CD4-positive, alpha-beta T cell (primary cell): ENCODE data around the gene RBMS3. TPM values are rescaled to one million over a fixed set of nuclear protein-coding genes. Genes with fewer than 3 reads are reported as not detected.

Experiments used
- ATAC-seq: fragments of 200-7000 bp; cut with Tn5 transposase; one replicate; pipeline ENCODE4 v1.10.0; 2022; ENCODE audit warnings: mild to moderate bottlenecking; ENCODE audit not compliant: poor library complexity
- CTCF ChIA-PET: fragments of 350-600 bp; sonication (Branson Sonifier 250); formaldehyde crosslinking; loops from one replicate; lab custom pipeline; 2021; ENCODE audit warnings: antibody characterized with exemption, inconsistent platforms; lab: Charles Lee
- POLR2A ChIA-PET: fragments of 350-600 bp; sonication (Branson Sonifier 250); formaldehyde crosslinking; loops from one replicate; lab custom pipeline; 2021; ENCODE audit warnings: antibody characterized with exemption, inconsistent platforms; lab: Charles Lee
- DNase-seq, 14 experiments: peaks; one replicate each; pipeline ENCODE4 v3.0.0-alpha.2; 2013 to 2020; ENCODE audit warnings: mixed read lengths in 2 of 14
- H3K27ac ChIP-seq, 2 donors: one replicate each; pipeline versions ENCODE4 v1.5.1 to v1.7.0; 2013; ENCODE audit warnings: low read length in 2 of 2, low read depth in 1 of 2, mild to moderate bottlenecking in 1 of 2
- H3K27me3 ChIP-seq, 2 experiments: 1 replicate in 1 of 2; 2 replicates in 1 of 2; pipeline versions ENCODE4 v1.6.1 to v1.7.0; 2013; ENCODE audit warnings: low read length in 2 of 2, control low read depth in 1 of 2, mild to moderate bottlenecking in 1 of 2, moderate library complexity in 1 of 2; ENCODE audit not compliant: insufficient read depth in 2 of 2, control insufficient read depth in 1 of 2
- H3K36me3 ChIP-seq: one replicate; pipeline ENCODE4 v1.6.1; 2013; ENCODE audit warnings: low read length, control low read depth; ENCODE audit not compliant: insufficient read depth
- H3K4me1 ChIP-seq: one replicate; pipeline ENCODE4 v1.6.1; 2013; ENCODE audit warnings: low read length, control low read depth; ENCODE audit not compliant: insufficient read depth
- H3K4me3 ChIP-seq: one replicate; pipeline ENCODE4 v1.5.1; 2013; ENCODE audit warnings: mild to moderate bottlenecking, low read length, moderate library complexity
- H3K9me3 ChIP-seq, 2 experiments: 1 replicate in 1 of 2; 2 replicates in 1 of 2; pipeline versions ENCODE4 v1.6.1 to v1.7.0; 2013; ENCODE audit warnings: low read length in 2 of 2, mild to moderate bottlenecking in 2 of 2, control low read depth in 1 of 2, moderate library complexity in 1 of 2; ENCODE audit not compliant: control insufficient read depth in 1 of 2, insufficient read depth in 1 of 2
- H3K27ac Mint-ChIP-seq: one replicate; pipeline ENCODE4 v1.8.0; 2020; ENCODE audit warnings: mixed read lengths
- H3K27me3 Mint-ChIP-seq: one replicate; pipeline ENCODE4 v1.8.0; 2021; ENCODE audit warnings: mixed read lengths
- H3K36me3 Mint-ChIP-seq: one replicate; pipeline ENCODE4 v1.8.0; 2021; ENCODE audit warnings: low read depth, mixed read lengths
- H3K4me1 Mint-ChIP-seq: one replicate; pipeline ENCODE4 v1.8.0; 2021; ENCODE audit warnings: low read depth, mixed read lengths
- H3K4me3 Mint-ChIP-seq: one replicate; pipeline ENCODE4 v1.8.0; 2020; ENCODE audit warnings: mild to moderate bottlenecking, mixed read lengths
- H3K9me3 Mint-ChIP-seq: one replicate; pipeline ENCODE4 v1.8.0; 2020; ENCODE audit warnings: mixed read lengths
- intact Hi-C, 2 experiments: fragments of 100-400 bp; cut with DNase I in 1 of 2; cut with micrococcal nuclease in 1 of 2; formaldehyde crosslinking; loops; one replicate each; pipeline versions ENCODE4 v1.15.1 to v1.9.0; 2023 to 2025; cut with DNase I, micrococcal nuclease
- total RNA-seq, 174 experiments: library from RNA in 2 of 174; stranded (reverse) in 2 of 174; gene quantifications; one replicate each; pipeline ENCODE4 v1.2.3 and lab custom pipeline; 2021 to 2026
- TF ChIP-seq, protein P1 (sequence below): fragments of 200-600 bp; IDR thresholded peaks from one replicate; pipeline ENCODE4 v1.8.0; 2022; ENCODE audit warnings: antibody characterized with exemption, mild to moderate bottlenecking

RBMS3 gene
- total RNA-seq, 2 experiments from 2014 or later, result 1.6 to 1.7 TPM

DNA sequence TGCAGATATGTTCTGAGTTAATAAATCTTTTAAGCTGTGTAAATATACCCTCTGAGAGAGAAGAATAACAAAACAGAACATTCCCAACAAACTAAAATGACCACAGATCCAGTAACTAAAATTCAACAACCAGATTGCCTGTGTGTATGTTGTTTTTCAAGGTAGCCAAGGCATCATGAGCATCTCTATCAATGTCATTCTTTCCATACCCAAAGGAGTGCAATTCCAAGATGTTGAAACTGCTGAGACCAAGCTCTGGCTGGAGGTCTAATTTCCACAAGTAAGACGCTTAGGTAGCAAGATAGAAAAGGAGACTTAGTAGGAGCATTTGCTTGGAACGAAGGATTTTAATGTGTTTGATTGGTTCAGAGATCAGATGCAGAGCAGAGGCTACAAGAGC lies 276.3 kb downstream of the RBMS3 start:
- POLR2A ChIA-PET, result no interaction called here
- intact Hi-C loops, result no loop called here
- Mint-ChIP-seq H3K4me1 (no peaks in the 10 kb centered on the region), H3K9me3 (no peaks in the 10 kb centered on the region), H3K27ac (no peak overlapping the region), H3K4me3 (no peak overlapping the region), H3K36me3 (no peaks in the 10 kb centered on the region), H3K27me3 (no peaks in the 10 kb centered on the region)
- DNase-seq (no peak), ATAC-seq (no peak)
- no peaks in the 10 kb centered on the region for H3K9me3 ChIP-seq
- H3K27me3 ChIP-seq, result no peaks in the 10 kb centered on the region
- H3K4me1 ChIP-seq, result no peaks in the 10 kb centered on the region
- TF ChIP-seq, protein P1, sequence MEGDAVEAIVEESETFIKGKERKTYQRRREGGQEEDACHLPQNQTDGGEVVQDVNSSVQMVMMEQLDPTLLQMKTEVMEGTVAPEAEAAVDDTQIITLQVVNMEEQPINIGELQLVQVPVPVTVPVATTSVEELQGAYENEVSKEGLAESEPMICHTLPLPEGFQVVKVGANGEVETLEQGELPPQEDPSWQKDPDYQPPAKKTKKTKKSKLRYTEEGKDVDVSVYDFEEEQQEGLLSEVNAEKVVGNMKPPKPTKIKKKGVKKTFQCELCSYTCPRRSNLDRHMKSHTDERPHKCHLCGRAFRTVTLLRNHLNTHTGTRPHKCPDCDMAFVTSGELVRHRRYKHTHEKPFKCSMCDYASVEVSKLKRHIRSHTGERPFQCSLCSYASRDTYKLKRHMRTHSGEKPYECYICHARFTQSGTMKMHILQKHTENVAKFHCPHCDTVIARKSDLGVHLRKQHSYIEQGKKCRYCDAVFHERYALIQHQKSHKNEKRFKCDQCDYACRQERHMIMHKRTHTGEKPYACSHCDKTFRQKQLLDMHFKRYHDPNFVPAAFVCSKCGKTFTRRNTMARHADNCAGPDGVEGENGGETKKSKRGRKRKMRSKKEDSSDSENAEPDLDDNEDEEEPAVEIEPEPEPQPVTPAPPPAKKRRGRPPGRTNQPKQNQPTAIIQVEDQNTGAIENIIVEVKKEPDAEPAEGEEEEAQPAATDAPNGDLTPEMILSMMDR, result no peak
- no peaks in the 10 kb centered on the region for H3K36me3 ChIP-seq
- H3K27ac ChIP-seq, result no peak overlapping the region
- CTCF ChIA-PET, result no interaction called here
- no peak overlapping the region for H3K4me3 ChIP-seq

DNA sequence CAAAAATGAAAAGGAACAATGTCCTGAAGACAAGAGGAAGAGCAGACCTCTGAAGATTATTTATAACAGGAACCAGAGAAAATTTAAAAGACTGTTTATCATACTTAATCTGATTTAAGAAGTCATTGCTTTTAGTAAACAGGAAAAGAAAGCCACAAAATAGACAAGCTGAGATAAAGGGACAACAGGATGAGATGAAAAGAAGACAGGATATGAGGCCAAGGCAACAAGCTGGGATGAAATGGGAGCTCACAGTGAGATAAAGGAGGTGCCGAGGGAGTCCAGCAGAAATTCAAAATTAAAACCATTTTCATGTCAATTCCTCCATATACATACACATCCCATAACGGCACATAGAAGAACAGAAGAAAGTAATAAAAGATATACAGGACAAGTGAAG lies 277.0 kb downstream of the RBMS3 start:
- ChIA-PET POLR2A (no interaction called here), CTCF (no interaction called here)
- H3K27ac ChIP-seq, result no peak overlapping the region
- no peak overlapping the region for H3K27ac Mint-ChIP-seq
- no peaks in the 10 kb centered on the region for H3K27me3 Mint-ChIP-seq
- intact Hi-C loops, result no loop called here
- ATAC-seq, result no peak
- TF ChIP-seq, protein P1, result no peak
- H3K27me3 ChIP-seq, result no peaks in the 10 kb centered on the region
- H3K4me1 ChIP-seq, result no peaks in the 10 kb centered on the region
- H3K4me3 ChIP-seq, result no peak overlapping the region
- no peaks in the 10 kb centered on the region for H3K36me3 Mint-ChIP-seq
- no peak for DNase-seq
- no peaks in the 10 kb centered on the region for H3K9me3 Mint-ChIP-seq
- no peaks in the 10 kb centered on the region for H3K9me3 ChIP-seq
- no peaks in the 10 kb centered on the region for H3K36me3 ChIP-seq
- H3K4me1 Mint-ChIP-seq, result no peaks in the 10 kb centered on the region
- no peak overlapping the region for H3K4me3 Mint-ChIP-seq

DNA sequence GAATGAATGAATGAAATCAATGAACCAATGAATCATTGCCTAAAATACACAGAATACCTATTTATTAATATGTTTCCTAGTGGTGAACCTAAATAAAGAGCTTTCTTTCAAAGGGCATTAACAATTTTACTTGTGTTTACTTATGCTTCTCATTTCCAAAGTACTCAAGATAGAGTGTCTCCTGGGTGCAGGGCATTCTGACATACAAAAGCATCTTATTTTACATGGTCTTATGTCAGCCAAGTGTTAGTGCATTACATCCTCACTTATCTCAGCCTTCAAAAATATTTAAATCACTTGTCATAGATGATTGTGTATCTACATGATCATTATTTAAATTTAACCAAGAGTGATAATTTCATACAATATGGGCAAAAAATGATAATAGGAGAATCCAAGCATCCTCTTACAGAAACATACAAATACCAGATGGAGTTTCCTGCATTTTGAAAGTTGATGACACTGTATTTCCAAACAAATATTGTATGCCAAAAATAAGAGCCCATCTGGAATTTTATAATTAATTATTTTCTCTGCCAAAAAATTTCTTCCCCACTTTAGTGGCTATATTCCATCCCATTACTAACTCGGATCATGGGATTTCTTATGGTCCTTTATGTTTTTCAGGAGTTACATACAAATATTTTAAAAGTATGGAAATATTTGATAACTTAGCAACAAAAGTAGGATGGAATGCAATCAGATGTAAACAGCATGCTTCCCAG lies 279.0 kb downstream of the RBMS3 start:
- Mint-ChIP-seq H3K4me1 (no peaks in the 10 kb centered on the region), H3K27ac (no peak overlapping the region), H3K27me3 (no peaks in the 10 kb centered on the region), H3K4me3 (no peak overlapping the region), H3K36me3 (no peaks in the 10 kb centered on the region), H3K9me3 (no peaks in the 10 kb centered on the region)
- ATAC-seq (no peak), DNase-seq (no peak)
- Histone ChIP-seq H3K9me3 (no peaks in the 10 kb centered on the region), H3K4me3 (no peak overlapping the region), H3K4me1 (no peaks in the 10 kb centered on the region), H3K27ac (no peak overlapping the region), H3K36me3 (no peaks in the 10 kb centered on the region), H3K27me3 (no peaks in the 10 kb centered on the region)
- TF ChIP-seq, protein P1, result no peak
- ChIA-PET POLR2A (no interaction called here), CTCF (no interaction called here)
- intact Hi-C loops, result no loop called here
